ENCODE measurements around the gene RBL2.

The RBL2 gene

DNA sequence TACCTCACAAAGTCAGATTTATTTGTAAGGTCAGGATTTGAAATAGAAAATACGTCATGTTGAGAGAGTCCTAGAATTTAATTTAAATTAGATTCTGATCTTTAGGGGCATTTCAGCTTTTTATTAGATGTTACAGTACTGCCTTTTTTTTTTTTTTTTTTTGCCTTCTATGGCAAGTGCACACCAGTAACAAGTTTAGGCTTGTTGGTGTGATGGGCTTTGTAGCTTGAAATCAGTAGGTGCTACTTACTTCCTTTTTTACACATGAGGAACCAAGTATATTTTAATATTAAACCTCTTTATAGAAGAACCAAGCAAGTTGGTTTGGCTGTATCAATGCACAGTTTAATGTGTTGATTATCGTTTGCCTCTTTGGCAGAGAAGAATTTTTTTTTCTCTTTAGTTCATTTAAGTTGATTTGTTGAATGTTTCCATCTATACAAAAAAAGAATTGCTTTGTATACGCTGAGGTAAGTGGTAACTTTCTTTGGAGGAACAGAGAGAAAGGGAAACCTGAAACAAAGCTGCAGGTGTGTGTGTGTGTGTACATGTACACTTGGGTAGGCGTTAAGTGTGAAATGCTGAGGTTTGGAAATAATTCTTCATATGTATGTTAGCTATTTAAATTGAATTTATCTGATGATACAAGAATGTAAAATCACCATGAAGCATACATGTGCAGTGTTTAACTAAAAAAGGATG lies 15.7 kb downstream of the RBL2 start:
- Histone ChIP-seq H3K9ac (ENCODE audit: insufficient read length, low read depth) (no peak overlapping the region), H3K4me1 (ENCODE audit: insufficient read depth, insufficient read length) (no peaks in the 10 kb centered on the region), H3K27me3 (ENCODE audit: insufficient read depth, insufficient read length) (no peaks in the 10 kb centered on the region), H3K4me3 (ENCODE audit: insufficient read length, low read depth) (no peak overlapping the region), H3K9me3 (ENCODE audit: insufficient read depth, low read length) (no peaks in the 10 kb centered on the region), H3K36me3 (ENCODE audit: insufficient read depth, insufficient read length, low read length) (peaks cover 50% of the 10 kb centered on the region)
- DNase-seq (ENCODE audit: low read depth, low spot score) = no peak
- no peak for TF ChIP-seq SUZ12 (IDR thresholded peaks at IDR 0.05; ENCODE audit: extremely low read depth, insufficient read depth, insufficient read length)

DNA sequence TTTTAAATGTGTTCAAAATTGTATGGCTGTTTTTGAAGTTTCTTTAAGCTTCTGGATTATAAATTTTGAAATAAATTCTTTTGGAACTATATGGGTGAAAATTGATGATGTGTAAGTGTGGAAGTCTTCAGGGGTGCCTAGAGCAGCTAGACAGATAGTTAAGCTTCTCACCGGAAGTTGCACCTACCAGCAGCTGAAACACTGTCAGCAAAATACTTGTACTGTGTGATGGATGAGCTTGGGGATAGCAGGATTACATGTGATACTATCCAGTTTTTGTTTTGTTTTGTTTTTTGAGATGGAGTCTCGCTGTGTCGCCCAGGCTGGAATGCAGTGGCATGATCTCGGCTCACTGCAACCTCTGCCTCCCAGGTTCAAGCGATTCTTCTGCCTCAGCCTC lies 19.7 kb downstream of the RBL2 start:
- Histone ChIP-seq H3K9me3 (ENCODE audit: insufficient read depth, low read length) (no peaks in the 10 kb centered on the region), H3K9ac (ENCODE audit: insufficient read length, low read depth) (no peak overlapping the region), H3K27me3 (ENCODE audit: insufficient read depth, insufficient read length) (no peaks in the 10 kb centered on the region), H3K4me3 (ENCODE audit: insufficient read length, low read depth) (no peak overlapping the region), H3K36me3 (ENCODE audit: insufficient read depth, insufficient read length, low read length) (peaks cover 69% of the 10 kb centered on the region), H3K4me1 (ENCODE audit: insufficient read depth, insufficient read length) (peaks cover 2% of the 10 kb centered on the region)
- DNase-seq (ENCODE audit: low read depth, low spot score) = no peak
- no peak for TF ChIP-seq YY1 (IDR thresholded peaks at IDR 0.05; ENCODE audit: insufficient read depth, insufficient read length)
- no peak for TF ChIP-seq ZNF274 (IDR thresholded peaks at IDR 0.05; ENCODE audit: low read depth, low read length)
- TF ChIP-seq SUZ12 (IDR thresholded peaks at IDR 0.05; ENCODE audit: extremely low read depth, insufficient read depth, insufficient read length) = no peak

DNA sequence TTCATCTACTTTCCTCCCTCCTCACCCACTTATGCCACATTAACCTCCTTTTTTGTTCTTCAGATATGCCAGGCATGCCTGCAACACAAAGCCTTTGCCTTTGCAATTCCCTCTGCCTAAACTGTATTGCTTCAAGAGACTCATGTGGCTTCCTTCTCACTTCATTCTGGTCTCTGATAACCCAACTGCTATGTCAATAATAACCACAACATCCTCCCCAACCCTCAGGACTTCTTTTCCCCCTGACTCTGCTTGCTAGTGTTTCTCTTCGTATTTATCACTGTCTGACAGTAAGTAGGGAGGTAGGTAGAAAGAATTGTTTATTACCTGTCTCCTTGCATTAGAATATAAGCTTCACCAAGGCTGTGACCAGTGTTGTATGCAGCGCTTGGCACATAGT lies 22.4 kb downstream of the RBL2 start:
- no peak for TF ChIP-seq SUZ12 (IDR thresholded peaks at IDR 0.05; ENCODE audit: extremely low read depth, insufficient read depth, insufficient read length)
- TF ChIP-seq YY1 (IDR thresholded peaks at IDR 0.05; ENCODE audit: insufficient read depth, insufficient read length) = no peak
- TF ChIP-seq ZNF274 (IDR thresholded peaks at IDR 0.05; ENCODE audit: low read depth, low read length) = no peak
- peaks cover 2% of the 10 kb centered on the region for H3K4me1 ChIP-seq (ENCODE audit: insufficient read depth, insufficient read length)
- H3K27me3 ChIP-seq (ENCODE audit: insufficient read depth, insufficient read length) = no peaks in the 10 kb centered on the region
- no peak overlapping the region for H3K4me3 ChIP-seq (ENCODE audit: insufficient read length, low read depth)
- H3K9me3 ChIP-seq (ENCODE audit: insufficient read depth, low read length) = no peaks in the 10 kb centered on the region
- H3K36me3 ChIP-seq (ENCODE audit: insufficient read depth, insufficient read length, low read length) = peaks cover 80% of the 10 kb centered on the region
- DNase-seq (ENCODE audit: low read depth, low spot score) = no peak
- H3K9ac ChIP-seq (ENCODE audit: insufficient read length, low read depth) = no peak overlapping the region

DNA sequence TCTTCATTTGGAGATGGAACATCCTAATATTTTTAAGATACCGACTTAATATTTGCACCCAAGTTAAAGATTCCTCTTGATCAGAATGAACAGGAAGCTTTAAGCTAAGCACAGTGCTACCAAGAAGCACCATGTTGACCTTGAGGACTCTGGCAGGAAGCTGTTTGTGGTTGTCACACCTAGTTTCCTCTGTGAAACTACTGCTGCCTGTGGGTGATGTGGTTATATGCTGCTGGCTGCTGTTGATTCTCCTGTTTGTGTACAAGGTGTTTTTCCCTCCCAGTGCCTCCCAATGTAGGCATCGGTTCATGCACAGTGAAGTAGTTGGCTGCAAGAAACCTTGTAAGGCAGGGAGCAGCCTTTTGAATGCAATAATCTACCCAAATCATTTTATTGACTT lies 23.4 kb downstream of the RBL2 start:
- Histone ChIP-seq H3K9me3 (ENCODE audit: insufficient read depth, low read length) (no peaks in the 10 kb centered on the region), H3K4me3 (ENCODE audit: insufficient read length, low read depth) (no peak overlapping the region)
- DNase-seq (ENCODE audit: low read depth, low spot score) = no peak

DNA sequence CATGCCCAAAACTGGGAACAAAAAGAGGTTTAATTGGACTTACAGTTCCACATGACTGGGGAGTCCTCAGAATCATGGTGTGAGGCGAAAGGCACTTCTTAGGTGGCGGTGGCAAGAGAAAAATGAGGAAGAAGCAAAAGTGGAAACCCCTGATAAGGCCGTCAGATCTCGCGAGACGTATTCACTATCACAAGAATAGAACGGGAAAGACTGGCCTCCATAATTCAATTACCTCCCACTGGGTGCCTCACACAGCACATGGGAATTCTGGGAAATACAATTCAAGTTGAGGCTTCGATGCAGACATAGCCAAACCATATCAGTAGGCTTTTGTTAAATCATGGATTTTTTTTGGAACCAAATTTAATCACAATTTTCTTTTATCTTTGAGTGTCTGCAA lies 24.4 kb downstream of the RBL2 start:
- no peaks in the 10 kb centered on the region for H3K27me3 ChIP-seq (ENCODE audit: insufficient read depth, insufficient read length)
- no peak overlapping the region for H3K9ac ChIP-seq (ENCODE audit: insufficient read length, low read depth)
- H3K9me3 ChIP-seq (ENCODE audit: insufficient read depth, low read length) = no peaks in the 10 kb centered on the region
- peaks cover 2% of the 10 kb centered on the region for H3K4me1 ChIP-seq (ENCODE audit: insufficient read depth, insufficient read length)
- no peak overlapping the region for H3K4me3 ChIP-seq (ENCODE audit: insufficient read length, low read depth)
- peaks cover 84% of the 10 kb centered on the region for H3K36me3 ChIP-seq (ENCODE audit: insufficient read depth, insufficient read length, low read length)
- TF ChIP-seq SUZ12 (IDR thresholded peaks at IDR 0.05; ENCODE audit: extremely low read depth, insufficient read depth, insufficient read length) (no peak), ZNF274 (IDR thresholded peaks at IDR 0.05; ENCODE audit: low read depth, low read length) (no peak), YY1 (IDR thresholded peaks at IDR 0.05; ENCODE audit: insufficient read depth, insufficient read length) (no peak)
- DNase-seq (ENCODE audit: low read depth, low spot score) = no peak

More for the DNA sequence above, 23.4 kb downstream of the RBL2 start:
- no peak overlapping the region for H3K9ac ChIP-seq (ENCODE audit: insufficient read length, low read depth)
- no peaks in the 10 kb centered on the region for H3K27me3 ChIP-seq (ENCODE audit: insufficient read depth, insufficient read length)
- no peak for TF ChIP-seq SUZ12 (IDR thresholded peaks at IDR 0.05; ENCODE audit: extremely low read depth, insufficient read depth, insufficient read length)
- TF ChIP-seq YY1 (IDR thresholded peaks at IDR 0.05; ENCODE audit: insufficient read depth, insufficient read length) = no peak
- TF ChIP-seq ZNF274 (IDR thresholded peaks at IDR 0.05; ENCODE audit: low read depth, low read length) = no peak
- peaks cover 2% of the 10 kb centered on the region for H3K4me1 ChIP-seq (ENCODE audit: insufficient read depth, insufficient read length)
- H3K36me3 ChIP-seq (ENCODE audit: insufficient read depth, insufficient read length, low read length) = peaks cover 83% of the 10 kb centered on the region

DNA sequence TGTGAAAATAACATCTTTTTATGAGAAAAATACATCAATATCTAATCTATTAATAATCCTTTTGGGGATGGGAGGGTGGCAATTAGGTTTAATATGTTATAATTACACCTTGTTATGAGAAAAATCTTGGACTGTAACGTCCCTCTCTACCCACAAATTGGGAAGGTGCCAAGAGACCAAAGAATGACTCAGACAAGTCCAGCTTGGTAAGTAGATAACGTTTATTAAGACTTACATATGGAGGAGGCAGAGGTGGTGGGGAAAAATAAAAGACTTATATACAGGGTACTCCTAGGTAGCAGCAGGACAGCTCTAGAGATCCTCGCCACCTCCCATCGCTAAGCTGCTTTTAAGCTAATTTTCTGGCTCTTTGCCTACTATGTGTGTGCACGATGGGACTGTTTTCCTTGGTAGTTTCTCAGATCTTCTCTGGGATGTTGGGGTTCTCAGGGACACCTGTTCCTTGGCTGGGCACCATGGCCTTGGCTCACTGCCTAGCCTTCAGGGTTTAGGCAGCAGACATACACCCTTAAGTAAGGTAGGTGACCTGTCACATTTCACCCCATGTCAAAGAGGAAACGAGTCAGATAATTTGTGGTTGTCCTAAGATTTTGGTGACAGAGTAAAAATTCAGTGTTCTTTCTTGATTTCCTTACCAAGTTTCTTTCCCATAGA lies 31.5 kb downstream of the RBL2 start:
- Histone ChIP-seq H3K9ac (ENCODE audit: insufficient read length, low read depth) (no peak overlapping the region), H3K4me3 (ENCODE audit: insufficient read length, low read depth) (no peak overlapping the region), H3K9me3 (ENCODE audit: insufficient read depth, low read length) (no peaks in the 10 kb centered on the region), H3K27me3 (ENCODE audit: insufficient read depth, insufficient read length) (no peaks in the 10 kb centered on the region), H3K4me1 (ENCODE audit: insufficient read depth, insufficient read length) (no peaks in the 10 kb centered on the region), H3K36me3 (ENCODE audit: insufficient read depth, insufficient read length, low read length) (peaks cover 83% of the 10 kb centered on the region)
- no peak for DNase-seq (ENCODE audit: low read depth, low spot score)
- no peak for TF ChIP-seq YY1 (IDR thresholded peaks at IDR 0.05; ENCODE audit: insufficient read depth, insufficient read length)
- TF ChIP-seq ZNF274 (IDR thresholded peaks at IDR 0.05; ENCODE audit: low read depth, low read length) = no peak
- no peak for TF ChIP-seq SUZ12 (IDR thresholded peaks at IDR 0.05; ENCODE audit: extremely low read depth, insufficient read depth, insufficient read length)

DNA sequence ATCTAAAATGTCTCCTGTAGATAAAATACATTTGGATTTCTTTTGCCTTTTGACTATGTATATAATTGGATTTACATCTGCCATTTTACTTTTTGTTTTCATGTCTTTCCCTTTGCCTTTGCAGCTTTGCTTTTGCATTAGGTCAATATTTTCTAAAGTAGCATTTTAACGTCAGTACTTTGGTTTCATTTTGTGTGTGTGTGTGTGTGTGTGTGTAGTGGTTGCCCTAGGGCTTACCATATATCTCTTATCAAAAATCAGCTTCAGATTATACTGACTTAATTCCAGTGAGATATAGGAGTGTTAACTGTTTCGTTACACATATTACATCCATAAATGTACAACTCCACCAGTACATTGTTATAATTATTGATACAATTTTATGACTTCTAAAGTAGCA lies 42.6 kb downstream of the RBL2 start:
- TF ChIP-seq YY1 (IDR thresholded peaks at IDR 0.05; ENCODE audit: insufficient read depth, insufficient read length) (no peak), SUZ12 (IDR thresholded peaks at IDR 0.05; ENCODE audit: extremely low read depth, insufficient read depth, insufficient read length) (no peak), ZNF274 (IDR thresholded peaks at IDR 0.05; ENCODE audit: low read depth, low read length) (no peak)
- Histone ChIP-seq H3K4me1 (ENCODE audit: insufficient read depth, insufficient read length) (no peaks in the 10 kb centered on the region), H3K36me3 (ENCODE audit: insufficient read depth, insufficient read length, low read length) (peaks cover 52% of the 10 kb centered on the region), H3K4me3 (ENCODE audit: insufficient read length, low read depth) (no peak overlapping the region), H3K27me3 (ENCODE audit: insufficient read depth, insufficient read length) (no peaks in the 10 kb centered on the region), H3K9me3 (ENCODE audit: insufficient read depth, low read length) (no peaks in the 10 kb centered on the region), H3K9ac (ENCODE audit: insufficient read length, low read depth) (no peak overlapping the region)
- no peak for DNase-seq (ENCODE audit: low read depth, low spot score)

Measured in NT2/D1 (cell line).